Transverse colon (tissue), 4 donors: ENCODE measurements around the gene BANP.

ENCODE experiments used
- CTCF ChIP-seq, 5 experiments: fragments of 200-600 bp in 3 of 5; fragments of 450-650 bp in 2 of 5; sonication (generic) in 3 of 5; IDR thresholded peaks; 1 replicate in 2 of 5; 2 replicates in 3 of 5; pipeline ENCODE4 v1.5.1; 2016 to 2017; ENCODE audit warnings: antibody characterized with exemption in 5 of 5, inconsistent platforms in 3 of 5, mild to moderate bottlenecking in 2 of 5, moderate library complexity in 1 of 5
- EP300 ChIP-seq: sonication (generic); formaldehyde crosslinking; IDR thresholded peaks from one replicate; pipeline ENCODE4 v1.6.1; 2017; ENCODE audit warnings: antibody characterized with exemption, low read depth
- POLR2A ChIP-seq: fragments of 450-650 bp; IDR thresholded peaks from one replicate; pipeline ENCODE4 v1.6.1; 2016; ENCODE audit warnings: antibody characterized with exemption, mild to moderate bottlenecking, moderate library complexity
- POLR2AphosphoS5 ChIP-seq, 3 donors: sonication (generic); formaldehyde crosslinking; IDR thresholded peaks; one replicate each; pipeline ENCODE4 v1.6.1; 2016; ENCODE audit warnings: antibody characterized with exemption in 3 of 3

- TF ChIP-seq CTCF (IDR thresholded peaks at IDR 0.05) (no peak), POLR2A (no peak), POLR2AphosphoS5 (IDR thresholded peaks at IDR 0.05) (no peak), EP300 (no peak)
These were observed 68.7 kb downstream of the BANP start for GRCh38 chr16:88019821-88020515.
